SH-SY5Y (cell line): ENCODE results near the gene NME9.

Experiments used
- GATA2 ChIP-seq: IDR thresholded peaks from 2 replicates; pipeline ENCODE4 v1.6.1; 2011; ENCODE audit warnings: mild to moderate bottlenecking, low read depth, low read length
- GATA3 ChIP-seq: IDR thresholded peaks from 2 replicates; pipeline ENCODE4 v1.6.1; 2011; ENCODE audit warnings: low read depth, mild to moderate bottlenecking, low read length, moderate library complexity

DNA sequence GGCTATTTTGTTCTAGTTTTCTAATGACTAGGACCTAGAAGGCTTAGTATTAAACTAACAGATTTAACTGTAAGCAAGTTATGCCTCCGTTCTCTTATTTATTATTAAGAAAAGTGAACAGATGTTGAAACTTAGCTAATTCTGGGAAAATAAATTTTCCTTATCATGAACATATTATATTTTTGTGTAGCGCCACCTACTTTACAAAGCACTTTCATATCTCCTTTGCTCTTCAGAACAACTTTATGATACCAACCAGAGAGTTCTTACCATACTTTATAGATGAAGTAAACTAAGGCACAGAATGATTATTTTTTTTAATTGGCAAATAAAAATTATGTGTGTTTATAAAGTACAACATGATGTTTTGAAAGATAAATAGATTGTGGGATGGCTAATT lies 59.4 kb downstream of the NME9 start:
- TF ChIP-seq GATA2, result no peak
- no peak for TF ChIP-seq GATA3
